Measurements from ENCODE around the gene HTT-AS.

DNA sequence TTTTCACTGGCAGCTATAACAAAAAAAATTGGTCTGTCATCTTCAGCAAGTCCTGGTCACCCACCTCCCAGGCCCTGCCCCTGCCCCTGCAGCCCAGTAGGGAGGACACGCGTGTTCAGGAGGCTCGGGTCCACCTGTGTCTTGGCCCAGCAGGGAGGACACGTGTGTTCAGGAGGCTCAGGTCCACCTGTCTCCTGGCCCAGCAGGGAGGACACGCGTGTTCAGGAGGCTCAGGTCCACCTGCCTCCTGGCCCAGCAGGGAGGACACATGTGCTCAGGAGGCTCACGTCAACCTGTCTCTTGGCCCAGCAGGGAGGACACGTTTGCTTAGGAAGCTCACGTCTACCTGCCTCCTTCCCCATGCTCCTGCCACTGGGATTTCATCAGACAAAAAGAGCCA lies 44.9 kb downstream of the HTT-AS start:
- TF ChIP-seq, protein P1, sequence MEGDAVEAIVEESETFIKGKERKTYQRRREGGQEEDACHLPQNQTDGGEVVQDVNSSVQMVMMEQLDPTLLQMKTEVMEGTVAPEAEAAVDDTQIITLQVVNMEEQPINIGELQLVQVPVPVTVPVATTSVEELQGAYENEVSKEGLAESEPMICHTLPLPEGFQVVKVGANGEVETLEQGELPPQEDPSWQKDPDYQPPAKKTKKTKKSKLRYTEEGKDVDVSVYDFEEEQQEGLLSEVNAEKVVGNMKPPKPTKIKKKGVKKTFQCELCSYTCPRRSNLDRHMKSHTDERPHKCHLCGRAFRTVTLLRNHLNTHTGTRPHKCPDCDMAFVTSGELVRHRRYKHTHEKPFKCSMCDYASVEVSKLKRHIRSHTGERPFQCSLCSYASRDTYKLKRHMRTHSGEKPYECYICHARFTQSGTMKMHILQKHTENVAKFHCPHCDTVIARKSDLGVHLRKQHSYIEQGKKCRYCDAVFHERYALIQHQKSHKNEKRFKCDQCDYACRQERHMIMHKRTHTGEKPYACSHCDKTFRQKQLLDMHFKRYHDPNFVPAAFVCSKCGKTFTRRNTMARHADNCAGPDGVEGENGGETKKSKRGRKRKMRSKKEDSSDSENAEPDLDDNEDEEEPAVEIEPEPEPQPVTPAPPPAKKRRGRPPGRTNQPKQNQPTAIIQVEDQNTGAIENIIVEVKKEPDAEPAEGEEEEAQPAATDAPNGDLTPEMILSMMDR (IDR thresholded peaks at IDR 0.05) = no peak
- TF ChIP-seq POLR2A (IDR thresholded peaks at IDR 0.05) = no peak

Data from esophagus squamous epithelium (tissue), 4 donors.